PC-3 (cell line): ENCODE results near the gene PDLIM5. TPM values are rescaled to one million over a fixed set of nuclear protein-coding genes. Genes with fewer than 3 reads are reported as not detected.

Experiments used
- ATAC-seq: fragments of 200-7000 bp; cut with Tn5 transposase; 2 replicates; pipeline ENCODE4 v1.9.1; 2020; ENCODE audit warnings: mild to moderate bottlenecking, moderate library complexity
- BruUV-seq: library from RNA; stranded (reverse); fragments of 400-500 nt; replicated peaks from 2 replicates; lab custom pipeline; 2021; lab: Mats Ljungman, UMichigan
- CTCF ChIA-PET: fragments of 300-600 bp; sonication (Branson Sonifier 250); formaldehyde crosslinking; loops from one replicate; lab custom pipeline; 2022; ENCODE audit warnings: antibody characterized with exemption; lab: Charles Lee
- POLR2A ChIA-PET: fragments of 300-600 bp; sonication (Branson Sonifier 250); formaldehyde crosslinking; loops from one replicate; lab custom pipeline; 2022; ENCODE audit warnings: antibody characterized with exemption; ENCODE audit not compliant: unreplicated experiment; lab: Charles Lee
- DNase-seq: peaks from one replicate; pipeline ENCODE4 v3.0.0-alpha.2; 2015
- H2AFZ ChIP-seq: fragments of 300-600 bp; sonication (generic); 2 replicates; pipeline ENCODE4 v1.6.0; 2016; ENCODE audit warnings: antibody characterized with exemption, low read length
- H3F3A ChIP-seq: fragments of 300-600 bp; sonication (generic); one replicate; pipeline ENCODE4 v1.6.0; 2017; ENCODE audit warnings: antibody characterized with exemption, low read length, control low read depth, mild to moderate bottlenecking; ENCODE audit not compliant: unreplicated experiment
- H3K27ac ChIP-seq: fragments of 300-600 bp; sonication (generic); 2 replicates; pipeline ENCODE4 v1.5.1; 2016; ENCODE audit warnings: mild to moderate bottlenecking, low read length
- H3K27me3 ChIP-seq: fragments of 300-600 bp; sonication (generic); 2 replicates; pipeline ENCODE4 v1.6.1; 2016; ENCODE audit warnings: low read length, mixed read lengths
- H3K36me3 ChIP-seq: fragments of 300-600 bp; sonication (generic); 2 replicates; pipeline ENCODE4 v1.6.1; 2016; ENCODE audit warnings: low read depth, mixed run types, low read length, mixed read lengths
- H3K4me1 ChIP-seq: fragments of 300-600 bp; sonication (generic); 2 replicates; pipeline ENCODE4 v1.5.1; 2016; ENCODE audit warnings: low read length; ENCODE audit not compliant: insufficient read depth
- H3K4me2 ChIP-seq: fragments of 300-600 bp; sonication (generic); 2 replicates; pipeline ENCODE4 v1.6.0; 2016; ENCODE audit warnings: low read length
- H3K4me3 ChIP-seq: fragments of 300-600 bp; sonication (generic); 2 replicates; pipeline ENCODE4 v1.5.1; 2016; ENCODE audit warnings: mild to moderate bottlenecking, low read length, mixed read lengths
- H3K79me2 ChIP-seq: fragments of 300-600 bp; sonication (generic); 2 replicates; pipeline ENCODE4 v1.6.1; 2017; ENCODE audit warnings: low read length, mixed read lengths
- H3K9ac ChIP-seq: fragments of 300-600 bp; sonication (generic); 2 replicates; pipeline ENCODE4 v1.6.0; 2016; ENCODE audit warnings: mild to moderate bottlenecking, low read length
- H3K9me2 ChIP-seq: fragments of 300-600 bp; sonication (generic); replicated peaks from 2 replicates; pipeline ENCODE4 v1.6.1; 2016; ENCODE audit warnings: mixed run types, low read length, mixed read lengths
- H3K9me3 ChIP-seq: fragments of 300-600 bp; sonication (generic); 2 replicates; pipeline ENCODE4 v1.6.1; 2016; ENCODE audit warnings: low read length, mixed read lengths
- H4K20me1 ChIP-seq: fragments of 300-600 bp; sonication (generic); 2 replicates; pipeline ENCODE4 v1.6.1; 2016; ENCODE audit warnings: low read length, mixed read lengths
- CTCF ChIP-seq: fragments of 300-600 bp; sonication (generic); conservative IDR thresholded peaks from 2 replicates; pipeline ENCODE4 v1.5.1; 2017; ENCODE audit warnings: antibody characterized with exemption, low read depth, mild to moderate bottlenecking, low read length
- EZH2 ChIP-seq: fragments of 300-600 bp; sonication (generic); IDR thresholded peaks from one replicate; pipeline ENCODE4 v1.6.1; 2017; ENCODE audit warnings: antibody characterized with exemption, mild to moderate bottlenecking, low read length; ENCODE audit not compliant: unreplicated experiment
- EZH2phosphoT487 ChIP-seq: fragments of 300-600 bp; sonication (generic); IDR thresholded peaks from 2 replicates; pipeline ENCODE4 v1.6.1; 2018; ENCODE audit warnings: mild to moderate bottlenecking, antibody characterized with exemption, low read length, borderline replicate concordance
- intact Hi-C: fragments of 100-400 bp; cut with micrococcal nuclease; formaldehyde crosslinking; loops from 2 replicates; pipeline ENCODE4 v1.9.0; 2023
- total RNA-seq: library from RNA; depleted of rRNA; stranded (reverse); fragments of >200 nt; gene quantifications from 2 replicates; pipeline ENCODE4 v1.2.3, GENCODE V29; 2014

The PDLIM5 gene
- total RNA-seq, 1 experiment from 2014 or later = 57.8 TPM

GRCh38 chr4:94690851-94691254, 239.1 kb downstream of the PDLIM5 start:
- Histone ChIP-seq H2AFZ (no peak overlapping the region), H3F3A (no peaks in the 10 kb centered on the region), H4K20me1 (no peaks in the 10 kb centered on the region), H3K27ac (peak overlapping the region; percentile 56), H3K9me3 (no peaks in the 10 kb centered on the region), H3K27me3 (no peaks in the 10 kb centered on the region), H3K9ac (no peak overlapping the region), H3K36me3 (no peaks in the 10 kb centered on the region), H3K4me3 (no peak overlapping the region), H3K79me2 (no peaks in the 10 kb centered on the region), H3K4me1 (peaks cover 15% of the 10 kb centered on the region), H3K4me2 (peak overlapping the region; percentile 36), H3K9me2 (no peaks in the 10 kb centered on the region)
- peak; percentile 78 for DNase-seq
- no TSS peak for BruUV-seq
- intact Hi-C loops = no loop called here
- TF ChIP-seq EZH2phosphoT487 (no peak), EZH2 (no peak), CTCF (no peak)
- ATAC-seq = peak; percentile 99
- ChIA-PET CTCF (no interaction called here), POLR2A (no interaction called here)

GRCh38 chr4:94691552-94691951, 239.8 kb downstream of the PDLIM5 start:
- Histone ChIP-seq H2AFZ (no peak overlapping the region), H3K4me2 (peak overlapping the region; percentile 36), H3K9me2 (no peaks in the 10 kb centered on the region), H3F3A (no peaks in the 10 kb centered on the region), H3K9ac (no peak overlapping the region), H3K4me3 (no peak overlapping the region), H3K9me3 (no peaks in the 10 kb centered on the region), H3K4me1 (peaks cover 15% of the 10 kb centered on the region), H3K36me3 (no peaks in the 10 kb centered on the region), H3K27me3 (no peaks in the 10 kb centered on the region), H3K27ac (peak overlapping the region; percentile 33), H3K79me2 (no peaks in the 10 kb centered on the region), H4K20me1 (no peaks in the 10 kb centered on the region)
- DNase-seq (no peak), ATAC-seq (no peak)
- CTCF ChIA-PET = no interaction called here
- POLR2A ChIA-PET = no interaction called here
- TF ChIP-seq CTCF (no peak), EZH2 (no peak), EZH2phosphoT487 (no peak)
- intact Hi-C loops = no loop called here
- no TSS peak for BruUV-seq

GRCh38 chr4:94695384-94695783, 243.6 kb downstream of the PDLIM5 start:
- intact Hi-C loops = no loop called here
- no peaks in the 10 kb centered on the region for H3K9me2 ChIP-seq
- H3K9ac ChIP-seq = no peak overlapping the region
- BruUV-seq = no TSS peak
- H2AFZ ChIP-seq = no peak overlapping the region
- H4K20me1 ChIP-seq = no peaks in the 10 kb centered on the region
- no peak overlapping the region for H3K4me2 ChIP-seq
- ChIA-PET CTCF (no interaction called here), POLR2A (no interaction called here)
- no peaks in the 10 kb centered on the region for H3K79me2 ChIP-seq
- peaks cover 14% of the 10 kb centered on the region for H3K4me1 ChIP-seq
- no peaks in the 10 kb centered on the region for H3K27me3 ChIP-seq
- DNase-seq (no peak), ATAC-seq (no peak)
- no peak overlapping the region for H3K4me3 ChIP-seq
- no peak overlapping the region for H3K27ac ChIP-seq
- no peaks in the 10 kb centered on the region for H3F3A ChIP-seq
- no peaks in the 10 kb centered on the region for H3K36me3 ChIP-seq
- TF ChIP-seq EZH2 = no peak
- TF ChIP-seq EZH2phosphoT487 = no peak
- no peak for TF ChIP-seq CTCF
- no peaks in the 10 kb centered on the region for H3K9me3 ChIP-seq
